ENCODE measurements around the gene MSLN. TPM values are rescaled to one million over a fixed set of nuclear protein-coding genes. Genes with fewer than 3 reads are reported as not detected.
A peak's percentile ranks its signal among the peaks of the same experiment; 100 is the strongest.
"Not testable (repeated sequence)": the region's sequence is repeated elsewhere in the genome, so short reads cannot be mapped to it uniquely, and the experiment has no call there.

Gene MSLN
- total and polyA plus RNA-seq, 9 of the 15 experiments (the other 6 are each of a cell fraction or from before 2014, with no cell fraction given) = not detected

DNA sequence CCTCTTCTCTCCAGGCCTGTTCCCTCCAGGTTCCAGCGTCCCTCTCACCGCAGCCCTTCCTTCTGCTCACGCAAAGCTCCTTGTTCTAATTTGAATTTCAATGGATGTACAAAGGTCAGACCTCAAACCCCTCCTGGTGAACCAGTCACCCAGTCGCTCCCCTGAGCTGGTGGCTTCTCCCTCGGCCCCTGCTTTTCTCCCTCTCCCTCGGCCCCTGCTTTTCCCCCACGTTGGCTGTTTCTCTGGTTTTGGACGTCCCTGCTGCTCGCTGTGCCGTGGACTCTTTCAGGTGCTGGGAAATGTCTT lies 8.6 kb upstream of the MSLN start (continued):
- TF ChIP-seq TEAD2 (tag; IDR thresholded peaks at IDR 0.05) (no peak), SMAD4 (CRISPR knock-in tag; conservative IDR thresholded peaks at IDR 0.05) (no peak), CBX3 (IDR thresholded peaks at IDR 0.05; ENCODE audit: borderline replicate concordance in 1 of 2, low read length in 2 of 2) (no peak), FOXM1 (IDR thresholded peaks at IDR 0.05; ENCODE audit: low read depth) (no peak), FOXM1 (CRISPR knock-in tag; IDR thresholded peaks at IDR 0.05; ENCODE audit: low read depth) (no peak)

DNA sequence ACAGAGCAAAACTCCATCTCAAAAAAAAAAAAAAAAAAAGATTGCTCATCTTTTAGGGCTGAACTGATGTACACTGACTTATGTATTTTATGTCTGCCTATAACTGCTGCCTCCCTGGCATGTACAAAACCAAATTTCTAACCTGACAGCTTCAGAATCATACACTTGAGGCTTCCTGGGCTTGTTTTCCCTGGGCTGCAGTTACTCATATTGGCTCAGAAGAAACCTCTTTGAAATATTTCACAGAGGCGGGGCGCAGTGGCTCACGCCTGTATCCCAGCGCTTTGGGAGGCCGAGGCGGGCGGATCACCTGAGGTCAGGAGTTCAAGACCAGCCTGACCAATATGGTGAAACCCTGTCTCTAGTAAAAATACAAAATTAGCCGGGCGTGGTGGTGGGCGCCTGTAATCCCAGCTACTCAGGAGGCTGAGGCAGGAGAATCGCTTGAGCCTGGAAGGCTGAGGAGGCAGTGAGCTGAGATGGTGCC lies 6.4 kb upstream of the MSLN start:
- H2AFZ ChIP-seq (ENCODE audit: low read depth, low read length); H3K79me2 ChIP-seq (ENCODE audit: control insufficient read depth, insufficient read depth, low read length); in situ Hi-C loops (cut with MboI); H3K4me3 ChIP-seq; H3K27ac ChIP-seq (ENCODE audit: extremely low read depth, low read depth, low read length); H3K9ac ChIP-seq (ENCODE audit: insufficient read depth in 1 of 2, low read depth in 2 of 2, low read length in 2 of 2); H3K36me3 ChIP-seq (ENCODE audit: control insufficient read depth, insufficient read depth, low read length); CTCF ChIA-PET (ENCODE audit: low intra/inter-chr PET ratio); H3K4me2 ChIP-seq (ENCODE audit: insufficient read depth, low read length); H3K9me1 ChIP-seq (ENCODE audit: control insufficient read depth, insufficient read depth, low read length); H3K27me3 ChIP-seq (ENCODE audit: control insufficient read depth in 2 of 2, insufficient read depth in 2 of 2, low read length in 2 of 2); DNase-seq (ENCODE audit: extremely low read depth in 1 of 4, low spot score in 3 of 4); BruUV-seq (replicated peaks); intact Hi-C loops (cut with micrococcal nuclease); ATAC-seq; FAIRE-seq; H3K9me3 ChIP-seq (replicated peaks; ENCODE audit: control insufficient read depth, insufficient read depth, low read depth, low read length); H4K20me1 ChIP-seq (replicated peaks; ENCODE audit: control insufficient read depth, insufficient read depth, low read length): not testable (repeated sequence)
- peaks cover 9 to 14% of the 10 kb centered on the region in 2 experiments; a peak in 4 of 5 replicates for H3K4me1 ChIP-seq (replicated peaks in 1 of 2; ENCODE audit: control insufficient read depth in 2 of 2, insufficient read depth in 2 of 2, low read length in 2 of 2)
- 34% methylated on average over 8 of the region's 11 CpGs for WGBS (ENCODE audit: insufficient coverage, low coverage, missing lambda C conversion rate)
- TF ChIP-seq ZNF766 (CRISPR knock-in tag; conservative IDR thresholded peaks at IDR 0.05) (peak; percentile 65), ADNP (tag; IDR thresholded peaks at IDR 0.05) (peak; percentile 42; the same call in 1 of the 2 replicates)
- POLR2A ChIA-PET = interaction anchor here (1.1 to 1.5 kb wide), 2 partner anchors 18 to 19 kb away, joined by 4 read pairs; no protein-coding TSS in a partner anchor
